ENCODE results near the gene F10. TPM values are rescaled to one million over a fixed set of nuclear protein-coding genes. Genes with fewer than 3 reads are reported as not detected.

The F10 gene
- total RNA-seq, 1 experiment from 2014 or later: not detected

GRCh38 chr13:113121183-113121927 is 1.2 kb upstream of the F10 start:
- no peak for TF ChIP-seq CTCF (conservative IDR thresholded peaks at IDR 0.05)
- no peak for TF ChIP-seq EZH2 (IDR thresholded peaks at IDR 0.05; ENCODE audit: low read depth)
- no peaks in the 10 kb centered on the region for H3K4me1 ChIP-seq (replicated peaks; ENCODE audit: insufficient read depth)
- H3K9me2 ChIP-seq (ENCODE audit: insufficient read depth): no peaks in the 10 kb centered on the region
- H3K27ac ChIP-seq: no peak overlapping the region
- H3K27me3 ChIP-seq (ENCODE audit: insufficient read depth, low read depth): peaks cover 85% of the 10 kb centered on the region
- ChIA-PET CTCF (no interaction called here), POLR2A (ENCODE audit: unreplicated experiment) (no interaction called here)
- intact Hi-C loops (cut with micrococcal nuclease; ENCODE audit: unreplicated experiment): no loop called here
- BruUV-seq (replicated peaks): no TSS peak
- no peaks in the 10 kb centered on the region for H4K20me1 ChIP-seq (ENCODE audit: insufficient read depth)
- H3K36me3 ChIP-seq (ENCODE audit: low read depth): no peaks in the 10 kb centered on the region
- H3K4me2 ChIP-seq: no peak overlapping the region
- no peak overlapping the region for H3K4me3 ChIP-seq
- no peaks in the 10 kb centered on the region for H3K9me3 ChIP-seq (ENCODE audit: insufficient read depth, low read depth)
- no peak overlapping the region for H2AFZ ChIP-seq
- no peaks in the 10 kb centered on the region for H3F3A ChIP-seq (ENCODE audit: insufficient read depth, low read depth)
- no peaks in the 10 kb centered on the region for H3K79me2 ChIP-seq (ENCODE audit: low read depth)
- DNase-seq: no peak

GRCh38 chr13:113121928-113122471 is 599 bp upstream of the F10 start:
- H3K27me3 ChIP-seq (ENCODE audit: insufficient read depth, low read depth): peaks cover 87% of the 10 kb centered on the region
- no peaks in the 10 kb centered on the region for H3K9me2 ChIP-seq (ENCODE audit: insufficient read depth)
- no peaks in the 10 kb centered on the region for H3K36me3 ChIP-seq (ENCODE audit: low read depth)
- no peaks in the 10 kb centered on the region for H3F3A ChIP-seq (ENCODE audit: insufficient read depth, low read depth)
- intact Hi-C loops (cut with micrococcal nuclease; ENCODE audit: unreplicated experiment): no loop called here
- H2AFZ ChIP-seq: no peak overlapping the region
- POLR2A ChIA-PET (ENCODE audit: unreplicated experiment): interaction anchor here (0.5 kb wide), 1 partner anchor 87 kb away, joined by 6 read pairs; no protein-coding TSS in a partner anchor
- no TSS peak for BruUV-seq (replicated peaks)
- no peak overlapping the region for H3K4me2 ChIP-seq
- no peaks in the 10 kb centered on the region for H3K79me2 ChIP-seq (ENCODE audit: low read depth)
- H3K9me3 ChIP-seq (ENCODE audit: insufficient read depth, low read depth): no peaks in the 10 kb centered on the region
- CTCF ChIA-PET: no interaction called here
- no peak for TF ChIP-seq CTCF (conservative IDR thresholded peaks at IDR 0.05)
- no peak for TF ChIP-seq EZH2 (IDR thresholded peaks at IDR 0.05; ENCODE audit: low read depth)
- H3K27ac ChIP-seq: no peak overlapping the region
- H4K20me1 ChIP-seq (ENCODE audit: insufficient read depth): no peaks in the 10 kb centered on the region
- DNase-seq: no peak
- no peaks in the 10 kb centered on the region for H3K4me1 ChIP-seq (replicated peaks; ENCODE audit: insufficient read depth)
- H3K4me3 ChIP-seq: no peak overlapping the region

GRCh38 chr13:113123226-113124201 is 915 bp downstream of the F10 start:
- no peak overlapping the region for H3K27ac ChIP-seq
- no peaks in the 10 kb centered on the region for H3K36me3 ChIP-seq (ENCODE audit: low read depth)
- H3K9me2 ChIP-seq (ENCODE audit: insufficient read depth): no peaks in the 10 kb centered on the region
- POLR2A ChIA-PET (ENCODE audit: unreplicated experiment): no interaction called here
- H3K27me3 ChIP-seq (ENCODE audit: insufficient read depth, low read depth): peaks cover 89% of the 10 kb centered on the region
- H4K20me1 ChIP-seq (ENCODE audit: insufficient read depth): no peaks in the 10 kb centered on the region
- intact Hi-C loops (cut with micrococcal nuclease; ENCODE audit: unreplicated experiment): no loop called here
- H3F3A ChIP-seq (ENCODE audit: insufficient read depth, low read depth): no peaks in the 10 kb centered on the region
- H3K4me2 ChIP-seq: no peak overlapping the region
- H3K4me1 ChIP-seq (replicated peaks; ENCODE audit: insufficient read depth): no peaks in the 10 kb centered on the region
- no peak overlapping the region for H2AFZ ChIP-seq
- H3K4me3 ChIP-seq: no peak overlapping the region
- DNase-seq: no peak
- BruUV-seq (replicated peaks): no TSS peak
- TF ChIP-seq EZH2 (IDR thresholded peaks at IDR 0.05; ENCODE audit: low read depth) (no peak), CTCF (conservative IDR thresholded peaks at IDR 0.05) (peak; percentile 30; the same call in 1 of the 2 replicates)
- CTCF ChIA-PET: interaction anchor here (0.6 kb wide), 1 partner anchor 35 kb away, joined by 27 read pairs; the partner anchor contains the start of gene PROZ
- H3K79me2 ChIP-seq (ENCODE audit: low read depth): no peaks in the 10 kb centered on the region
- no peaks in the 10 kb centered on the region for H3K9me3 ChIP-seq (ENCODE audit: insufficient read depth, low read depth)

Data from PC-9 (cell line).